ENCODE measurements around the gene COL5A3. TPM values are rescaled to one million over a fixed set of nuclear protein-coding genes. Genes with fewer than 3 reads are reported as not detected.

Gene COL5A3
- polyA plus RNA-seq, 1 of the 3 experiments (the other 2 are of a cell fraction) = under 0.01 TPM

DNA sequence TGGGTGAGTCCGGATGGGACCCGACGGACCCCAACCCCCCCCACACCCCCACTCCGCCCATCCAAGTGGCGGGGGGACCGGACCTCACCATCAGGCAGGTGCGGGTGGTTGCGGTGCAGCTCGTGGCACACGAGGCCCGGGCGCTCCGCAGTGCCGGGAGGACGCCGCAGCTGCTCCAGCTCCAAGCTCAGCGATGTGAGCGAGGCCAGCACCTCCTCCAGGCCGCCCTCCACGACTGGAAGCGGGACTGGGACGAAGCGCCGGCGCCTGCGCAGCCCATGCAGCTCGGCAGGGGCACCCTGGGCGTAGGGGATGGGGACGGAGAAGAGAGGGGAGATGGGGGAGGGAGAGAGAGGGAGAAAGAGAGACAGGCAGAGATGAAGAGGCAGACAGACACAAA lies 43.9 kb downstream of the COL5A3 start:
- H3K9me3 ChIP-seq = no peaks in the 10 kb centered on the region
- no peak overlapping the region for H3K27ac ChIP-seq (ENCODE audit: low read depth in 2 of 2, low read length in 1 of 2)
- no peaks in the 10 kb centered on the region for H3K9me2 ChIP-seq
- peaks cover 52% of the 10 kb centered on the region for H3K27me3 ChIP-seq (ENCODE audit: insufficient read depth)
- no peak overlapping the region for H2AFZ ChIP-seq (ENCODE audit: low read depth)
- H3K36me3 ChIP-seq (replicated peaks in 1 of 2; ENCODE audit: control insufficient read depth in 1 of 2, insufficient read depth in 2 of 2, low read length in 1 of 2) = no peaks in the 10 kb centered on the region
- H3K79me2 ChIP-seq (ENCODE audit: insufficient read depth) = no peaks in the 10 kb centered on the region
- no peaks in the 10 kb centered on the region for H3F3A ChIP-seq (replicated peaks; ENCODE audit: insufficient read depth)
- H3K4me1 ChIP-seq (ENCODE audit: control insufficient read depth in 1 of 2, insufficient read depth in 2 of 2, low read depth in 1 of 2, low read length in 1 of 2) = no peaks in the 10 kb centered on the region
- no peaks in the 10 kb centered on the region for H4K20me1 ChIP-seq (ENCODE audit: insufficient read depth)
- ChIA-PET POLR2A (interaction anchor here (0.5 kb wide), 1 partner anchor 14 kb away, joined by 3 read pairs; no protein-coding TSS in a partner anchor), CTCF (interaction anchor here (1.0 to 1.6 kb wide), 3 partner anchors 61 to 91 kb away, joined by 3 to 6 read pairs (median 4); no protein-coding TSS in a partner anchor)
- WGBS (ENCODE audit: low lambda C conversion rate) = 10% methylated on average over 13 of the region's 29 CpGs
- H3K4me3 ChIP-seq (ENCODE audit: low read depth in 2 of 2, low read length in 1 of 2) = no peak overlapping the region
- peak overlapping the region; percentile 52; the same call in 1 of the 2 replicates for H3K4me2 ChIP-seq
- TF ChIP-seq TAF1 (IDR thresholded peaks at IDR 0.05; ENCODE audit: borderline replicate concordance, low read depth, low read length) = no peak
- TF ChIP-seq NRF1 (IDR thresholded peaks at IDR 0.05; ENCODE audit: low read depth, low read length) = peak; percentile 7; the same call in 1 of the 2 replicates
- no peak overlapping the region for H3K9ac ChIP-seq
- peak; percentile 54 for DNase-seq

DNA sequence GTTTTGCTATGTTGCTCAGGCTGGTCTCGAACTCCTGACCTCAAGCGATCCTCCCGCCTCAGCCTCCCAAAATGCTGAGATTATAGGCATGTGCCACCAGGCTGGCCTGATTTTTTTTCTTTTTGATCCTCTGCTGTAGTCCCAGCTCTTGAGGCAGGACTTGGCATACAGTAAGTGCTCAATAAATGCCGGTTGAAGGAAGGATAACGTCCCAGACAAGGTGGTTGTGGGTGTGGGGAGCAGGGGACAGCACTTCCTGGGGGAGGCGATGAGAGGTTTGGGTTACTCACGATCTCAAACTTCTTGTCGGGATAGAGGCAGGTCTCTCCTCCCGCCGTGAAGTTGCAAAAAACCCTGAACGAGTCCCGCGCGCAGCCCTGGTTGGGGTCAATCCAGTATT lies 44.3 kb downstream of the COL5A3 start:
- no peaks in the 10 kb centered on the region for H4K20me1 ChIP-seq (ENCODE audit: insufficient read depth)
- no peak overlapping the region for H3K27ac ChIP-seq (ENCODE audit: low read depth in 2 of 2, low read length in 1 of 2)
- no peak overlapping the region for H3K4me3 ChIP-seq (ENCODE audit: low read depth in 2 of 2, low read length in 1 of 2)
- POLR2A ChIA-PET = no interaction called here
- CTCF ChIA-PET = interaction anchor here (1.0 to 1.6 kb wide), 4 partner anchors 35 to 91 kb away, joined by 3 to 6 read pairs (median 4); no protein-coding TSS in a partner anchor
- H3K79me2 ChIP-seq (ENCODE audit: insufficient read depth) = no peaks in the 10 kb centered on the region
- H3K4me2 ChIP-seq = no peak overlapping the region
- no peak overlapping the region for H3K9ac ChIP-seq
- no peaks in the 10 kb centered on the region for H3K4me1 ChIP-seq (ENCODE audit: control insufficient read depth in 1 of 2, insufficient read depth in 2 of 2, low read depth in 1 of 2, low read length in 1 of 2)
- DNase-seq = no peak
- H3K27me3 ChIP-seq (ENCODE audit: insufficient read depth) = peaks cover 52% of the 10 kb centered on the region
- H3K36me3 ChIP-seq (replicated peaks in 1 of 2; ENCODE audit: control insufficient read depth in 1 of 2, insufficient read depth in 2 of 2, low read length in 1 of 2) = no peaks in the 10 kb centered on the region
- TF ChIP-seq TAF1 (IDR thresholded peaks at IDR 0.05; ENCODE audit: borderline replicate concordance, low read depth, low read length) (no peak), MXI1 (IDR thresholded peaks at IDR 0.05; ENCODE audit: low read depth, low read length) (no peak), TEAD4 (IDR thresholded peaks at IDR 0.05; ENCODE audit: borderline replicate concordance, insufficient read depth) (no peak), NRF1 (IDR thresholded peaks at IDR 0.05; ENCODE audit: low read depth, low read length) (no peak), POLR2AphosphoS5 (IDR thresholded peaks at IDR 0.05; ENCODE audit: low read depth, low read length) (no peak), CHD2 (IDR thresholded peaks at IDR 0.05; ENCODE audit: low read length, partially characterized antibody) (no peak), RXRA (IDR thresholded peaks at IDR 0.05; ENCODE audit: borderline replicate concordance, low read depth) (no peak), NFIC (IDR thresholded peaks at IDR 0.05; ENCODE audit: borderline replicate concordance) (no peak), FOXJ3 (CRISPR knock-in tag; IDR thresholded peaks at IDR 0.05) (no peak), EP300 (IDR thresholded peaks at IDR 0.05; ENCODE audit: borderline replicate concordance in 1 of 2, low read depth in 1 of 2, low read length in 1 of 2) (no peak), ELF1 (IDR thresholded peaks at IDR 0.05) (no peak), EZH2phosphoT487 (IDR thresholded peaks at IDR 0.05; ENCODE audit: borderline replicate concordance, low read depth) (no peak), RAD21 (IDR thresholded peaks at IDR 0.05; ENCODE audit: low read length) (no peak)
- TF ChIP-seq, protein P1, sequence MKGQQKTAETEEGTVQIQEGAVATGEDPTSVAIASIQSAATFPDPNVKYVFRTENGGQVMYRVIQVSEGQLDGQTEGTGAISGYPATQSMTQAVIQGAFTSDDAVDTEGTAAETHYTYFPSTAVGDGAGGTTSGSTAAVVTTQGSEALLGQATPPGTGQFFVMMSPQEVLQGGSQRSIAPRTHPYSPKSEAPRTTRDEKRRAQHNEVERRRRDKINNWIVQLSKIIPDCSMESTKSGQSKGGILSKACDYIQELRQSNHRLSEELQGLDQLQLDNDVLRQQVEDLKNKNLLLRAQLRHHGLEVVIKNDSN (IDR thresholded peaks at IDR 0.05; ENCODE audit: borderline replicate concordance, low read depth) = no peak
- TF ChIP-seq, protein P2, sequence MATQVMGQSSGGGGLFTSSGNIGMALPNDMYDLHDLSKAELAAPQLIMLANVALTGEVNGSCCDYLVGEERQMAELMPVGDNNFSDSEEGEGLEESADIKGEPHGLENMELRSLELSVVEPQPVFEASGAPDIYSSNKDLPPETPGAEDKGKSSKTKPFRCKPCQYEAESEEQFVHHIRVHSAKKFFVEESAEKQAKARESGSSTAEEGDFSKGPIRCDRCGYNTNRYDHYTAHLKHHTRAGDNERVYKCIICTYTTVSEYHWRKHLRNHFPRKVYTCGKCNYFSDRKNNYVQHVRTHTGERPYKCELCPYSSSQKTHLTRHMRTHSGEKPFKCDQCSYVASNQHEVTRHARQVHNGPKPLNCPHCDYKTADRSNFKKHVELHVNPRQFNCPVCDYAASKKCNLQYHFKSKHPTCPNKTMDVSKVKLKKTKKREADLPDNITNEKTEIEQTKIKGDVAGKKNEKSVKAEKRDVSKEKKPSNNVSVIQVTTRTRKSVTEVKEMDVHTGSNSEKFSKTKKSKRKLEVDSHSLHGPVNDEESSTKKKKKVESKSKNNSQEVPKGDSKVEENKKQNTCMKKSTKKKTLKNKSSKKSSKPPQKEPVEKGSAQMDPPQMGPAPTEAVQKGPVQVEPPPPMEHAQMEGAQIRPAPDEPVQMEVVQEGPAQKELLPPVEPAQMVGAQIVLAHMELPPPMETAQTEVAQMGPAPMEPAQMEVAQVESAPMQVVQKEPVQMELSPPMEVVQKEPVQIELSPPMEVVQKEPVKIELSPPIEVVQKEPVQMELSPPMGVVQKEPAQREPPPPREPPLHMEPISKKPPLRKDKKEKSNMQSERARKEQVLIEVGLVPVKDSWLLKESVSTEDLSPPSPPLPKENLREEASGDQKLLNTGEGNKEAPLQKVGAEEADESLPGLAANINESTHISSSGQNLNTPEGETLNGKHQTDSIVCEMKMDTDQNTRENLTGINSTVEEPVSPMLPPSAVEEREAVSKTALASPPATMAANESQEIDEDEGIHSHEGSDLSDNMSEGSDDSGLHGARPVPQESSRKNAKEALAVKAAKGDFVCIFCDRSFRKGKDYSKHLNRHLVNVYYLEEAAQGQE (IDR thresholded peaks at IDR 0.05; ENCODE audit: low read depth, low read length) = no peak
- TF ChIP-seq, protein P3, sequence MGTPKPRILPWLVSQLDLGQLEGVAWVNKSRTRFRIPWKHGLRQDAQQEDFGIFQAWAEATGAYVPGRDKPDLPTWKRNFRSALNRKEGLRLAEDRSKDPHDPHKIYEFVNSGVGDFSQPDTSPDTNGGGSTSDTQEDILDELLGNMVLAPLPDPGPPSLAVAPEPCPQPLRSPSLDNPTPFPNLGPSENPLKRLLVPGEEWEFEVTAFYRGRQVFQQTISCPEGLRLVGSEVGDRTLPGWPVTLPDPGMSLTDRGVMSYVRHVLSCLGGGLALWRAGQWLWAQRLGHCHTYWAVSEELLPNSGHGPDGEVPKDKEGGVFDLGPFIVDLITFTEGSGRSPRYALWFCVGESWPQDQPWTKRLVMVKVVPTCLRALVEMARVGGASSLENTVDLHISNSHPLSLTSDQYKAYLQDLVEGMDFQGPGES (IDR thresholded peaks at IDR 0.05; ENCODE audit: low read depth, low read length) = no peak
- TF ChIP-seq, protein P4, sequence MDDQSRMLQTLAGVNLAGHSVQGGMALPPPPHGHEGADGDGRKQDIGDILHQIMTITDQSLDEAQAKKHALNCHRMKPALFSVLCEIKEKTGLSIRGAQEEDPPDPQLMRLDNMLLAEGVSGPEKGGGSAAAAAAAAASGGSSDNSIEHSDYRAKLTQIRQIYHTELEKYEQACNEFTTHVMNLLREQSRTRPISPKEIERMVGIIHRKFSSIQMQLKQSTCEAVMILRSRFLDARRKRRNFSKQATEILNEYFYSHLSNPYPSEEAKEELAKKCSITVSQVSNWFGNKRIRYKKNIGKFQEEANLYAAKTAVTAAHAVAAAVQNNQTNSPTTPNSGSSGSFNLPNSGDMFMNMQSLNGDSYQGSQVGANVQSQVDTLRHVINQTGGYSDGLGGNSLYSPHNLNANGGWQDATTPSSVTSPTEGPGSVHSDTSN (IDR thresholded peaks at IDR 0.05) = no peak
- TF ChIP-seq, protein P5, sequence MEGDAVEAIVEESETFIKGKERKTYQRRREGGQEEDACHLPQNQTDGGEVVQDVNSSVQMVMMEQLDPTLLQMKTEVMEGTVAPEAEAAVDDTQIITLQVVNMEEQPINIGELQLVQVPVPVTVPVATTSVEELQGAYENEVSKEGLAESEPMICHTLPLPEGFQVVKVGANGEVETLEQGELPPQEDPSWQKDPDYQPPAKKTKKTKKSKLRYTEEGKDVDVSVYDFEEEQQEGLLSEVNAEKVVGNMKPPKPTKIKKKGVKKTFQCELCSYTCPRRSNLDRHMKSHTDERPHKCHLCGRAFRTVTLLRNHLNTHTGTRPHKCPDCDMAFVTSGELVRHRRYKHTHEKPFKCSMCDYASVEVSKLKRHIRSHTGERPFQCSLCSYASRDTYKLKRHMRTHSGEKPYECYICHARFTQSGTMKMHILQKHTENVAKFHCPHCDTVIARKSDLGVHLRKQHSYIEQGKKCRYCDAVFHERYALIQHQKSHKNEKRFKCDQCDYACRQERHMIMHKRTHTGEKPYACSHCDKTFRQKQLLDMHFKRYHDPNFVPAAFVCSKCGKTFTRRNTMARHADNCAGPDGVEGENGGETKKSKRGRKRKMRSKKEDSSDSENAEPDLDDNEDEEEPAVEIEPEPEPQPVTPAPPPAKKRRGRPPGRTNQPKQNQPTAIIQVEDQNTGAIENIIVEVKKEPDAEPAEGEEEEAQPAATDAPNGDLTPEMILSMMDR (IDR thresholded peaks at IDR 0.05) = no peak
- H3K9me2 ChIP-seq = no peaks in the 10 kb centered on the region
- no peak overlapping the region for H2AFZ ChIP-seq (ENCODE audit: low read depth)
- no peaks in the 10 kb centered on the region for H3K9me3 ChIP-seq
- no peaks in the 10 kb centered on the region for H3F3A ChIP-seq (replicated peaks; ENCODE audit: insufficient read depth)
- 12% methylated on average over 12 of the region's 14 CpGs for WGBS (ENCODE audit: low lambda C conversion rate)

Data from SK-N-SH (cell line).